Gastrocnemius medialis (tissue), 4 donors: ENCODE measurements around the gene VWA5B1.

Experiments used
- CTCF ChIP-seq, 5 experiments: fragments of 450-650 bp in 3 of 5; fragments of 200-600 bp in 2 of 5; sonication (generic) in 2 of 5; IDR thresholded peaks in 4 of 5; conservative IDR thresholded peaks in 1 of 5; 1 replicate in 4 of 5; 2 replicates in 1 of 5; pipeline ENCODE4 v1.5.1; 2016 to 2019; ENCODE audit warnings: antibody characterized with exemption in 5 of 5, mild to moderate bottlenecking in 3 of 5, moderate library complexity in 3 of 5
- POLR2A ChIP-seq, 2 donors: fragments of 450-650 bp; IDR thresholded peaks; one replicate each; pipeline ENCODE4 v1.6.1; 2017; ENCODE audit warnings: antibody characterized with exemption in 2 of 2, mild to moderate bottlenecking in 2 of 2, moderate library complexity in 2 of 2

- no peak for TF ChIP-seq CTCF (IDR thresholded peaks at IDR 0.05 in 4 of 5, conservative IDR thresholded peaks at IDR 0.05 in 1 of 5)
- no peak for TF ChIP-seq POLR2A (IDR thresholded peaks at IDR 0.05)
Observed at GRCh38 chr1:20389571-20389970, 98.9 kb downstream of the VWA5B1 start.
